ENCODE results near the gene PTPRK.

DNA sequence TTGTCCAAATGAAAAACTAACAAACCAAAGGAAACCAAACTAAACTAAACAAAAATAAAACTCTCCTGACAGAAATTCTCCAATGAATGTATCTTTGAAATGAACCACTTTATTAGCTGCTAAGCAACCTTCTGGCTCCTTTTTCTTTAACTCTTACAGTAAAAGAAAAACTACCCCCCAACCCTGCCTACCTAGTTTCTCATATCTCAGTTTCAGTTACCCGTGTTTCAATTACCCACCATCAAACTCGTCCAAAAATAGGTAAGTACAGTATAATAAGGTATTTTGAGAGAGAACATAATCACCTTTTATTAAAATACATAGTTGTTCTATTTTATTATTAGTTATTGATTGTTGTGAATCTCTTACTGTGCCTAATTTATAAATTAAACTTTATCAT lies 442.1 kb downstream of the PTPRK start:
- TF ChIP-seq TCF12 (IDR thresholded peaks at IDR 0.05; ENCODE audit: low read depth) (no peak), EGR1 (IDR thresholded peaks at IDR 0.05) (no peak)

Measured in Ishikawa (cell line).